A549 (cell line): ENCODE data around the gene ABHD2. TPM values are rescaled to one million over a fixed set of nuclear protein-coding genes. Genes with fewer than 3 reads are reported as not detected.

Source experiments
- ATAC-seq, 2 experiments: fragments of 200-7000 bp in 1 of 2; fragments of >200 bp in 1 of 2; cut with Nextera tagmentation in 1 of 2; cut with Tn5 transposase in 1 of 2; 3 replicates each; pipeline versions ENCODE4 v1.8.0 to v1.9.1; 2018 to 2020; ENCODE audit warnings: mild to moderate bottlenecking in 1 of 2, moderate library complexity in 1 of 2
- CTCF ChIA-PET: fragments of 300-600 bp; sonication (Branson Sonifier 250); formaldehyde crosslinking; extraction: SDS; loops from one replicate; lab custom pipeline; 2021; ENCODE audit warnings: antibody characterized with exemption, inconsistent platforms; lab: Yijun Ruan, JAX
- POLR2A ChIA-PET: fragments of 350-600 bp; formaldehyde crosslinking; extraction: SDS; loops from one replicate; lab custom pipeline; 2021; ENCODE audit warnings: antibody characterized with exemption, inconsistent platforms; lab: Yijun Ruan, JAX
- DNase-seq, 2 experiments: peaks; one replicate each; pipeline versions ENCODE4 v3.0.0 to v3.0.0-alpha.2; 2011 to 2016; ENCODE audit warnings: low read depth in 1 of 2, low spot score in 1 of 2
- FAIRE-seq: peaks from 2 replicates; lab custom pipeline; 2011; peaks lifted over from hg19 to GRCh38; lab: Jason Lieb, UNC
- H3K27ac ChIP-seq, 2 experiments: fragments of >200 bp; sonication (Bioruptor Twin); formaldehyde crosslinking; 3 replicates each; pipeline ENCODE4 v1.5.1; 2016 to 2017
- H3K4me1 ChIP-seq: fragments of >200 bp; sonication (Bioruptor Twin); formaldehyde crosslinking; 3 replicates; pipeline ENCODE4 v1.6.1; 2016
- H3K4me2 ChIP-seq: fragments of >200 bp; sonication (Bioruptor Twin); formaldehyde crosslinking; 3 replicates; pipeline ENCODE4 v1.6.1; 2016
- H3K4me3 ChIP-seq: fragments of >200 bp; sonication (Bioruptor Twin); formaldehyde crosslinking; 3 replicates; pipeline ENCODE4 v1.5.1; 2016
- H3K9me3 ChIP-seq: fragments of >200 bp; sonication (Bioruptor Twin); formaldehyde crosslinking; 3 replicates; pipeline ENCODE4 v1.6.1; 2016
- BCL3 ChIP-seq: fragments of >200 bp; sonication (Bioruptor Twin); formaldehyde crosslinking; IDR thresholded peaks from 3 replicates; pipeline ENCODE4 v1.6.1; 2016
- CBX2 ChIP-seq: fragments of 200-600 bp; sonication (generic); IDR thresholded peaks from 2 replicates; pipeline ENCODE4 v1.6.1; 2016; ENCODE audit warnings: low read depth, mild to moderate bottlenecking, borderline replicate concordance
- CEBPB ChIP-seq, 2 experiments: fragments of >200 bp in 1 of 2; sonication (Bioruptor Twin) in 1 of 2; formaldehyde crosslinking in 1 of 2; IDR thresholded peaks; 2 replicates each; pipeline ENCODE4 v1.6.1; 2012 to 2016
- CHD4 ChIP-seq: fragments of 200-600 bp; sonication (generic); IDR thresholded peaks from 2 replicates; pipeline ENCODE4 v1.6.1; 2016; ENCODE audit warnings: antibody characterized with exemption, mild to moderate bottlenecking, borderline replicate concordance
- E2F6 ChIP-seq: IDR thresholded peaks from 2 replicates; pipeline ENCODE4 v1.6.1; 2012; ENCODE audit warnings: low read depth, borderline replicate concordance
- EHMT2 ChIP-seq: fragments of 200-600 bp; sonication (generic); IDR thresholded peaks from 2 replicates; pipeline ENCODE4 v1.6.1; 2016; ENCODE audit warnings: antibody characterized with exemption, low read depth, mild to moderate bottlenecking, moderate library complexity
- EP300 ChIP-seq, 2 experiments: fragments of >200 bp; sonication (Bioruptor Twin); formaldehyde crosslinking; IDR thresholded peaks; 2 replicates in 1 of 2; 3 replicates in 1 of 2; pipeline ENCODE4 v1.6.1; 2016 to 2017
- FOXS1 ChIP-seq: fragments of 250-450 bp; sonication (Bioruptor Pico); IDR thresholded peaks from 2 replicates; pipeline ENCODE4 v1.5.0; 2020; ENCODE audit warnings: mild to moderate bottlenecking, moderate library complexity
- HDAC2 ChIP-seq: fragments of 200-600 bp; sonication (generic); IDR thresholded peaks from 2 replicates; pipeline ENCODE4 v1.6.1; 2016
- HES2 ChIP-seq: fragments of >200 bp; sonication (Bioruptor Twin); formaldehyde crosslinking; IDR thresholded peaks from 2 replicates; pipeline ENCODE4 v1.6.1; 2016
- HEYL ChIP-seq: fragments of 250-450 bp; sonication (Bioruptor Pico); IDR thresholded peaks from 2 replicates; pipeline ENCODE4 v1.8.0; 2021; ENCODE audit warnings: mild to moderate bottlenecking, moderate library complexity
- MAFK ChIP-seq: fragments of 450-650 bp; IDR thresholded peaks from 2 replicates; pipeline ENCODE4 v1.6.1; 2014; ENCODE audit not compliant: partially characterized antibody
- MAX ChIP-seq: IDR thresholded peaks from 2 replicates; pipeline ENCODE4 v1.6.1; 2012
- PBX3 ChIP-seq: IDR thresholded peaks from 2 replicates; pipeline ENCODE4 v1.6.1; 2012
- RCOR1 ChIP-seq: fragments of 150-350 bp; IDR thresholded peaks from 2 replicates; pipeline ENCODE4 v1.6.1; 2014; ENCODE audit warnings: antibody characterized with exemption, low read length, low read depth
- RFX5 ChIP-seq: fragments of 450-650 bp; IDR thresholded peaks from 2 replicates; pipeline ENCODE4 v1.7.1; 2014; ENCODE audit warnings: antibody characterized with exemption, mild to moderate bottlenecking, moderate library complexity
- RNF2 ChIP-seq: fragments of 200-600 bp; sonication (generic); IDR thresholded peaks from 2 replicates; pipeline ENCODE4 v1.6.1; 2016; ENCODE audit warnings: low read depth, mild to moderate bottlenecking, antibody characterized with exemption, moderate library complexity, borderline replicate concordance
- SMC3 ChIP-seq: fragments of >200 bp; sonication (Bioruptor Twin); formaldehyde crosslinking; IDR thresholded peaks from 3 replicates; pipeline ENCODE4 v1.6.1; 2018; ENCODE audit warnings: inconsistent platforms
- USF2 ChIP-seq: fragments of 450-650 bp; IDR thresholded peaks from 2 replicates; pipeline ENCODE4 v1.6.1; 2014; ENCODE audit warnings: antibody characterized with exemption
- ZFP36 ChIP-seq: fragments of 450-650 bp; IDR thresholded peaks from 2 replicates; pipeline ENCODE4 v1.6.1; 2014; ENCODE audit warnings: borderline replicate concordance; ENCODE audit not compliant: partially characterized antibody
- ZNF302 ChIP-seq: fragments of 250-450 bp; sonication (Bioruptor Pico); IDR thresholded peaks from 2 replicates; pipeline ENCODE4 v1.9.0; 2021; ENCODE audit warnings: inconsistent platforms, mild to moderate bottlenecking, moderate library complexity
- ZSCAN20 ChIP-seq: fragments of 250-450 bp; sonication (Bioruptor Pico); IDR thresholded peaks from 2 replicates; pipeline ENCODE4 v1.8.0; 2022; ENCODE audit warnings: mild to moderate bottlenecking, moderate library complexity
- WGBS: methylation state at CpG from one replicate; pipeline ENCODE4 v1.1.6; 2017; ENCODE audit errors: missing lambda C conversion rate; 5-methylcytosine and 5-hydroxymethylcytosine counted together
- polyA plus RNA-seq, 4 experiments: library from polyadenylated mRNA; depleted of rRNA in 3 of 4; stranded (reverse); fragments of >200 nt; fragmentation: RNase III in 1 of 4; extraction: RNeasy Plus Mini Kit Qiagen cat#74134 plus additional on column Dnase treatment in 1 of 4; gene quantifications; 2 replicates in 3 of 4; 3 replicates in 1 of 4; pipeline ENCODE4 v1.2.3, GENCODE V29; 2011 to 2017

The ABHD2 gene
- polyA plus RNA-seq, 2 of the 4 experiments (the other 2 are of a cell fraction), result 36.2 to 63.3 TPM

- H3K4me2 ChIP-seq, result no peak overlapping the region
- WGBS, result 88% methylated on average over 2 of the region's 2 CpGs
- H3K4me1 ChIP-seq, result peaks cover 6% of the 10 kb centered on the region
- no peak for TF ChIP-seq RCOR1
- TF ChIP-seq HDAC2, result no peak
- TF ChIP-seq FOXS1 (CRISPR knock-in tag), result no peak
- no peak for TF ChIP-seq HEYL (CRISPR knock-in tag)
- TF ChIP-seq BCL3, result no peak
- TF ChIP-seq ZSCAN20 (CRISPR knock-in tag), result no peak
- TF ChIP-seq CBX2, result no peak
- no peak for TF ChIP-seq ZNF302
- TF ChIP-seq EHMT2, result no peak
- TF ChIP-seq RFX5, result no peak
- TF ChIP-seq E2F6, result no peak
- no peak for TF ChIP-seq RNF2
- TF ChIP-seq SMC3, result no peak
- TF ChIP-seq CHD4, result no peak
- TF ChIP-seq ZFP36, result no peak
- no peak for TF ChIP-seq EP300 (IDR thresholded peaks at IDR 0.05)
- TF ChIP-seq MAFK, result no peak
- no peak for TF ChIP-seq USF2
- no peak for TF ChIP-seq MAX
- no peaks in the 10 kb centered on the region for H3K9me3 ChIP-seq
- ChIA-PET POLR2A (no interaction called here), CTCF (interaction anchor here (0.9 to 21.7 kb wide), 21 partner anchors 10 to 294 kb away, joined by 3 to 735 read pairs (median 31); partner anchors contain the start of genes ABHD2, FANCI and HAPLN3)
- ATAC-seq (no peak), DNase-seq (no peak), FAIRE-seq (no peak)
- no peak overlapping the region for H3K4me3 ChIP-seq
- no peak overlapping the region for H3K27ac ChIP-seq
These were observed 84.7 kb downstream of the ABHD2 start for GRCh38 chr15:89172921-89173320.

- ChIA-PET POLR2A (interaction anchor here (0.6 kb wide), 1 partner anchor 86 kb away, joined by 3 read pairs; the partner anchor contains the start of gene ABHD2), CTCF (interaction anchor here (0.6 to 21.7 kb wide), 18 partner anchors 13 to 296 kb away, joined by 3 to 735 read pairs (median 40); partner anchors contain the start of genes ABHD2 and HAPLN3)
- FAIRE-seq (no peak), DNase-seq (no peak), ATAC-seq (no peak)
- Histone ChIP-seq H3K27ac (no peak overlapping the region), H3K4me3 (no peak overlapping the region), H3K4me1 (no peaks in the 10 kb centered on the region), H3K4me2 (no peak overlapping the region), H3K9me3 (no peaks in the 10 kb centered on the region)
- 82% methylated on average over 5 of the region's 5 CpGs for WGBS
- no peak for TF ChIP-seq HES2
These were observed 86.2 kb downstream of the ABHD2 start for GRCh38 chr15:89174476-89174875.

- no peak for ATAC-seq
- no peaks in the 10 kb centered on the region for H3K4me1 ChIP-seq
- DNase-seq, result no peak
- TF ChIP-seq PBX3 (no peak), USF2 (no peak), CEBPB (IDR thresholded peaks at IDR 0.05) (peak in 1 of 2 experiments; percentile 37; a peak in 1 of 4 replicates)
- FAIRE-seq, result no peak
- ChIA-PET CTCF (interaction anchor here (1.0 to 21.7 kb wide), 18 partner anchors 13 to 303 kb away, joined by 3 to 735 read pairs (median 68); partner anchors contain the start of genes ABHD2 and HAPLN3), POLR2A (no interaction called here)
- H3K9me3 ChIP-seq, result no peaks in the 10 kb centered on the region
- H3K4me2 ChIP-seq, result no peak overlapping the region
- 84% methylated on average over 13 of the region's 13 CpGs for WGBS
- H3K4me3 ChIP-seq, result no peak overlapping the region
- H3K27ac ChIP-seq, result no peak overlapping the region
These were observed 87.4 kb downstream of the ABHD2 start for GRCh38 chr15:89175617-89176191.
